GM19099 (cell line): Measurements from ENCODE around the gene ADARB2.

Experiments
- POLR2A ChIP-seq: IDR thresholded peaks from 3 replicates; pipeline ENCODE4 v1.6.1; 2011; ENCODE audit warnings: low read depth; ENCODE audit not compliant: insufficient read length; ENCODE audit errors: extremely low read depth

ADARB2 gene

DNA sequence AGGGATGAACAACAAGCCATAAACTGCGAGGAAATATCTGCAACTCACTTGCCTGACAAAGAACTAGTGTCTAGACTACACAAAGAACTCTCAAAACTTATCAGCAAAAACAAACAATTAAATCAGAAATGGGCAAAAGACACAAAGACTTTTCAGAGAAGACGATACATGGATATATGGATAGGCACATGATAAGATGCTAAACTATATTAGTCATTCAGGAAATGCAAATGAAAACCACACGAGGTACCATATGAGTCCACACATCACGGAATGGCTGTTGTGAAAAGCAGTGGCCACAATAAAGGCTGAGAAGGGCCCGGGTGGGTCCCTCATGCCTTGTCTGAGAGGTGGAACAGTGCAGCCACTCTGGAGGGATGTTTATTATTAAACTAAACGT lies 413.4 kb downstream of the ADARB2 start:
- no peak for TF ChIP-seq POLR2A

DNA sequence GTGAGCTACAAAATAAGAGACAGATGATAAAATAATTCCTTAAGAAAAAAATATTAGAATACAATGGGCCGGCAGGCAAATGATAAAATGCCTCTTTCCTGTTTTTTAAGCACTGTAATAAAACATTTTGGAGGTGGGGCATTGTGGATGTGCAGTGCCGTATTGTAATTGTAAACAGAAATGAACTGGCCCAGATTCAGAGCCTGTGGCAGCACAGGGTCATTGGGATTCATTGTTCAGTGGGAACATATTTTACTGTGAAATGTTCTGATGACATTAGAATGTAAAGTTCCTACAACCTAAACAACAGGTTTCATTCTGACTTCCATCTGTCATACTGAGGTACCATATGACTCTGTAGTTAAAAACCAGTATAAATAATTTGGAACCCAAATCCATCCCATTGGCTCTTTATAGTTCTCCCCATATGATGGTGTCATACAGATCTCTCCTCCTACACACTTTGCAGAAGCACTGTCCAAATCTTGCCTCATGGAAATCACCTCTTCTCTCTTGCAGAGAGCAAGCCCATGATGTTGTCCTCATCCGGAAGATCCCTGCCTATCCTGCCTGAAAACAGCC lies 416.5 kb downstream of the ADARB2 start:
- TF ChIP-seq POLR2A, result no peak

DNA sequence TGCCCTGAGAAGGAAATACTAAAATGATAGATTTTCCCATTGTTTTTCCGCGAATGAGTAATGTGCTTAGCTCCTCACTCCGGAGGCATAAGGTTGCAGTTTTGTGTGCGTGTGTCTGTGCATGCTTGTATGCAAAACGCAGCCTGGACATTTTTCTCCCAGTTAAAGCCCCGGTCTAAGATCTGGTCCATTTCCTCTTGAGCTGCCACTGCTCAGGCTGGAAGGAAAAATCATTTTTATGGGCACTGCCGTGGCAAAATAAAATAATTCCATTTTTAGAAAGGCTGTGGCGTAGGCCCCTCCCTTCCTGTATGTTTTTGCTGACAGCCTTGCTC lies 420.5 kb downstream of the ADARB2 start:
- TF ChIP-seq POLR2A, result no peak

DNA sequence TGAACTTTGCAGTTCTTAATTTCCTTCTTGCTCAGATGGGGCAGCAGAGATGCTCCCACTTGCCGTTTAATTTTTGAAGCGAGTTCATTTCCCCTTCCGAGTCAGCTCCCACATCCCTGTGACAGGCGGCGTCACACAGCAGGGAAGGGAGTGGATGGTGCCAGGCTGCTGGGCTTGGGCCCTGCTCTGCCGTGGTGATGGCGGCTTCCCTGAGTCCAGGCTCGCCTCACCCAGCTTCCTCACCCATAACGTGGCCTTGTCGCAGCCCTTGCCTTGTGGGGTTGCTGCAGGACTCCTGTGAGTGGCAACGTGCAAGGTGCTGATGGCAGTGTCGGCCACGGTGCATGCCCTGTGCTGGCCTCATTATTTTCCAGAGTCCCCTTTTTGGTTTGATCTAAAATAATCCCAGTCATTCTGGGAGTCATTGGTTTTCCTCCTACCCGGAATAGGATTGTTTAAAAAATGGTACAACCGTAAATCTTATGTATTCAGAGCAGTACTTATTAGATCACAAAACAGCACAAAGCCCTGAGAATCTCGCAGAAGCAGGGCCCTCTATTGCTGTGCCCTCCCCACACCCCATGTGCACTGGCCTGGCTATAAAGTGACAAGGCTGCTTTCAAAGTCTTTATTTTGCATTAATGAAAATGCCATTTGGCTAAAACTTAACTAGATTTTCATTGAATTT lies 421.1 kb downstream of the ADARB2 start:
- TF ChIP-seq POLR2A, result no peak

DNA sequence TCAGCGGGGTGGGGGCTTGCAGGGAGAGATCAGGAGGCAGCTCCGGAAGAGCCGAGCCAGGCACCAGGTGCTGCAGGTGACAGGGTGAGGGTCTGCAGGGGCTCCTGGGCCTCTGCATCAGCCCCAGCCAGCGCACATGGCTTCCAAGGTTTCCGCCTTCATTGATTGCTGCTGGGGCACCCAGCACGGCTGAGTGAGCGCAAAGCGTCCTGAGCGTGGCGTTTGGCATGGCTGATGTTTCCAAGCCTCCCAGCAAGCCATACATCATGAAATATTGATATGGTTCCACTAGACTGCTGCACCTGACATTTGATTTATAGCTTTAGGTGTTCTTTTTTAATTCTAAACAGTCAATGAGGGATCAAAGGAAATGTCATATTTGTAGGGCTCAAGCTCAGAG lies 422.1 kb downstream of the ADARB2 start:
- TF ChIP-seq POLR2A, result no peak

DNA sequence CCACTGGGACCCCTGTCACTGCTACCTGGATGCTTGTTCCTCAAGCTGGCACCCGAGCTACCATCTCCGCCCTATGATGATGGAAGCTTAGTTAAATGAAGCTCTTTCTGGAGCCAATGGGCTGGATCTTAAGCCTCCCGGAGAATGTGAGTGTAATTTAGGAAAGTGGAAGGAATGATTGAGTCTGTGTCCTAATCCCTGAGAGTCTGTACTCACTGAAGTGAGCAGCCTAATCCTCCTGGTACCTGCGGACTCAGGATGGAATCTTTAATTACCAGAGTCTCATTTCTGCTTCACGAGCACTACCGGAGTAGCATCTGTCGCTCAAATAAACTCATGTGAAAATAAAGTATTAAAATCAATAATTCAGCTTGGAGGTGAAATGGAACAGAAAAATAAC lies 425.6 kb downstream of the ADARB2 start:
- no peak for TF ChIP-seq POLR2A

DNA sequence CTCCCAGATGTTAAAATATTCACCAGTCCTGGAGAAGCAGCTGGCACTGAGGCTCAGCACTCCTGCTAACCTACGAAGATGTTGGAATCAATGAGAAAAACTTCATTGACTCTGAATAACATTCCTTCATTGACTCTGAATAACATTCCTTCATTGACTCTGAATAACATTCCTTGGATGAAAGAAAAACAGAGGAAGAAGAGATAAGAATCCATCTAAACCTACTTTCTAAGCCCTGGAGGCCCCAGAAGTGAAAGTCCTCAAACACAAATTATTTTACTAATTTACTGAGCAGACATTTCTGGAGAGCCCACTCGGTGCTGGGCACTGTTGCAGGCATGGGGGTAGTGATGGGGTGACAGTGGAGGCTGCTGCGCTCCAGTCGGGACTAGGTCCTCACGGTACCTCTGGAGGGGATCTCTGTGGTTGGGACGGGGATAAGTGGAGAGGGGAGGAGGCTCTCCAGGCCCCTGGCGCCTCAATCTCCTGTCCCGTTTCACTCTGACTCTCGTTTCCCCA lies 427.0 kb downstream of the ADARB2 start:
- no peak for TF ChIP-seq POLR2A

DNA sequence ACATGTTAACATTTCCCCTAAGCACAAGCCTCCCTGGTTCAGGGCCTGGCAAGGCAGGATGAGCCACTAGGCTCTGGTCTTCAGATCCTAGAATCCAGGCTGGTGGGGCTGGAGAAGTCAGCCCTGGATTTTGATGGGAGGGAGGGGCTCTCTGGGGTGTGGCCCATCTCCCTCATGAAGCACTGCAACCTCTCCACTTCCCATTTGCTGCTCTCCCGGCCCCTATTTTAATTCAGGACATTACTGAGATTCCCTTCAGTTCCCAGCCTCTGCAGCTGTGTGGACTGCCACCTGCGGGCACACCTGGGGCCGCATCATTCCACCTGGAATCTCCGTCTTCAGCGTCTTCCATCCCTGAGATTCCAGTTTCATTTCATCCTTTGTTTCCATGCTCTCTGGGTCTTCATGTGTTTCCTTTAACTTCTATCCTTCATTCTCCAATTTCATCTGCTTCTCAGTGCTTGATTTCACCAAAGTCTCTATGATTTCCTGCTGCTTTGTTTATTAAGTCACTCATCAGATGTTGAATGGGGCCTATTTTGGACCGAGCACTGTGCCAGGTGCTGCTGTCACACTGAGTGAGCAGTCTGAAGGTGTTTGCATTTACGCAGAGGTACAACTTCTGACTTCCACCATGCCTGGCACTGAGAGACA lies 427.6 kb downstream of the ADARB2 start:
- no peak for TF ChIP-seq POLR2A

DNA sequence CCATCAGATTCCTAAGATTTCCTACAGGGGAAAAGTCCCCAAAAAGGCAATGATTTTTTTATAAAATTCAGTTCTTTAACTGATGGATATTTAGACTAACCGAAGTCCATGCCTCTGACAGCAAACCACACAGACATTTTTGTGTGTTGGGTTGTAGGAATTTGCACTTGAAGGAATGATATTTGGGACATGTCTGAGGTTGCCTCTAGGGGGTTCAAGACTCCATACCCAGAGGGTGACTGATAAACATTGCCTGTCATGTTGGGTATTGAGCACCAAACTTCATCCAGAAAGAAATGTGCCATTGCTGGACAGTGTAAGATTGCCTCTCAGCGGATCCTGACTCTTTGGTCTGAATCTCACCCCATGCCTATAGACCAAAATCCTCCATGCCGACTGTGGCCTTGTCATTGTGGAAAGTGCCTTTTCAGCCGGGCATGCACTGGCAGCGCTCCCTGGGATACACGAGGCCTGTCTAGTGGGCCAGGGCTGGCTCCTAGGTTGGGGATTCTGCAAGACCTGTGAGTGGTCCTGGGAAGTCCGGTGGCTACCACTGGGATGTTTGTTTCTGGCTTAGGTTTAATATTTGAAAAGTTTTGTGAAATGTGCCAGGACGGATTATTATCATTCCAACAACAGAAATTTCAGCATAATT lies 428.2 kb downstream of the ADARB2 start:
- no peak for TF ChIP-seq POLR2A

DNA sequence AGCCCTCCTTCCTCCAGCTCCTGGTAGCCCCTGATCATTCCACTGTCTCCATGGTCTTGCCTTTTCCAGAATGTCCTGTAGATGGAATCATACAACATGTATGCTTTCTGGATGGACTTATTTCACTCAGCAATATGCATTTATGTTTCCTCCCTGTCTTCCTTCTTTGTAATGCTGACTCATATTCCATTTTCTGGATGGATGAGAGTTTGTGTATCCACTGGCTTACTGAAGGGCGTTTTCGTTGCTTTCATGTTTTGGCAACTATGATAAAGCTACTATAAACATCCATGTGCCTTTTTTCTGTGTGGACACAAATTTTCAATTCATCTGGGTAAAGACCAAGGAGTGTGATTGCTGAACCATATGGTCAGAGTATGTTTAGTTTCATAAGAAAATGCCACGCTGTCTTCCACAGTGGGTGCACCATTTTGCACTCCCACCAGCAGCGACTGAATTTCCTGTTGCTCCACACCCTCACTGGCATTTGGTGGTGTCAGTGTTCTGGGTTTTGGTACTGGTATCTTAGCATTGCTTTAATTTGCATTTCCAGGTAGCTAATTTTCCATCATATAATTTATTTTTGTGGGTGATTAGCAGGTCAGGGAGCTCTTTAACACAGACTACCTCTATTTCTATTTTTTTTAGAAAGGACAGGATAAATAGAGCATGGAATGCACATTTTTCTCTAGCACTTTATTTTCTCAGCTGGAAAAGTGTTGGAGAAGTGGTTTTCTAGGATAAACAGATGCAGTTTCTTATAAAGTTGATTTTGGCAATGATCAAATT lies 429.0 kb downstream of the ADARB2 start:
- no peak for TF ChIP-seq POLR2A

DNA sequence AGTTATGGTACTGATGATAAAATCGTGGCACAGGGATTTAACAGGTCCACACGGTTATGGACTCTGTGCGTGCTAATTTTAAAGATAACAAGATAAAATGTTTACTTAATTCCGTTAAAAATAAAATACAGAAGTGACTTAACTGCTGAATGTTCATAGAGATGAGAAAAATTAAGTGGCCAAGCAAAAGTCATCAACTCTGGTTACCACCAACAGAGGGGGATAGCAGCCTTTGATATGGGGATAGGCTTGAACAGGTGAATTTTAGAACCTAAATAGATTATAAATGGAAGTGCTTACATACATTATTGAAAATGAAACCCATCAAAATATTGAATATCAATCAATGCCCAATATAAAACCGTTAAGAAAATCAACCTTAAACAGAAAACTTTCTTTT lies 436.2 kb downstream of the ADARB2 start:
- TF ChIP-seq POLR2A, result no peak

DNA sequence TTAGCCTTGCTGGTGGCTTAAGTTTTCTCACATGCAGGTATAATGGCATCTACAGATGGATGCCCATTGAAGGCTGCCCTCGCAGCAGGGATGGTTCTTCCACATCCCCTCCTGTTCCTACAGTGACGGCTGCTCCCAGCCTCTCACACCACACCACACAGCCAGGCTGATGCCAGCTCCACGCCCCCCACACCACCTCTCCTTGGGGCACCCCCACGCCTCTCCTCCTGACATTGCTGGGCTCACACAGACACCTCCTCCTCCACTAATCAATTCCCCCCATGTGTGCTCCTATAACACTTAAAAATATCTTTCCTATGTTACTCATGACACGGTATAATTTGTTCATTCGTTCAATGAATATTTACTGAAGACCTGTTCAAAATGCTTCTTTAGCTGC lies 437.1 kb downstream of the ADARB2 start:
- no peak for TF ChIP-seq POLR2A

DNA sequence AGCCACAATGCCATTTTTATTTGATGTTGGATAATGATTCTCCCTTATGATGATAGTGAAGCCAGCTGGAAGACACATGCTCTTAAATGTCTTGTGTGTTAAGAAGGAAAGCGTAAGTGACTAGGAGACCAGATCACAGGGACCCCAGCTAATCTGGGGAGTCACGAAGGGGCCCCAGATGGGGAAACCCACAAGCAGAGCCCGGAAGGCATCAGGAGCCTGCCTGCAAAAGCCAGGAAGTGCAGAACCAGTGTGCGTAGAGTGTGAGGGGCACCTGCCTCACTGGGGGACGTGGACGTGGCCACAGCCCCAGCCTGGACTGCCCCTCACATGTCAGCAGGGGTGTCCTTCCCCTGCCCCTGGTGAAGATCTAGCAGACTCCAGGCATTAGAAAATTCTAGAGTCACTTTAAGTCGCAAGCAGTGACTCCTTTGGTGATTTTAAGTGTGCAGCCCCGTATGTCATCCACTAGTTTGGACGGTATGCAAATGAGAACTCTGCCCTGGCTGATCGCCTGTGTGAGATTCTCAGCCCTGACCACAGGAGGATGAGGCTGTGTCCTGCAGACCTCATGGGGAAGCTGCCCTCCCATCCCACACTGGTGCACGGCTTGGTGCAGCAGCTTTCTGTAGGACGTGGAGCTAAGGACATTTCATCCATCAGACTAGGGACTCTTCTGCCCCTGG lies 438.1 kb downstream of the ADARB2 start:
- TF ChIP-seq POLR2A, result no peak

DNA sequence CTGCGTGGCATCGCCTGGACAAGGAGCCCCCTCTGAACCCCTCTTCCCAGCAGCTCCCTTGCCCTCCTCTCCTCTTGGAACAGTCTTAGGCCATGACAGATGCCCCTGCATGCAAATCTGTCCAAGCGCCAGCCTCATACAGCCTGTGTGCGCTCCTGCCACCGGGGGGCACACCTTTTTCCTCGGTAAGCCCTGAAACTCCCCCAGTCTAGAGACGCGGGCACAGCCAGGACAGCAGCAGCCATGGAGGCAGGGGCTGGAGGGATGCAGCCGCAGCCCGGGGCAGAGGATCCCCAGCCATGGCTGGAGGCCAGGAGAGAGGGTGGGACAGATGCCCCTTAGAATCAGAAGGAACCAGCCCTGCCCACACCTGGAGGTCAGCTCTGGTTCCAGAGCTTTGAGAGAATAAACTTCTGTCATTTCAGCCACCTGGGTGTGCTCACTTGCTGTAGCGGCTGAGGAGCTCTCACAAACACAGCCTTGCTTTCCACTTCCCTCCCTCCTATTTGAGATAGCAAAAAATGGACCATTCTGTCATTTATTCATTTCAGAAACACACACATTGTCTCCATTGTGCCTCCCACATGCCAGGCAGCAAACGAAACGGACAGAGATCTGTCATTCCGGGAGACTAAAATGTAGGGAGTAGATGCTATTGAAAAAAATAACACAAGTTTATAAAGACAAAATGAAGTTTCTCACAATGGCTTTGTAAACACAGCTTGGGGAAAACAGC lies 439.6 kb downstream of the ADARB2 start:
- TF ChIP-seq POLR2A, result no peak
